K562 (cell line): ENCODE results near the gene SYT7. TPM values are rescaled to one million over a fixed set of nuclear protein-coding genes. Genes with fewer than 3 reads are reported as not detected.

ENCODE experiments used
- ATAC-seq: fragments of 200-7000 bp; cut with Tn5 transposase; 3 replicates; pipeline ENCODE4 v1.9.1; 2020; ENCODE audit warnings: moderate library complexity
- BruUV-seq: library from RNA; stranded (reverse); fragments of 400-500 nt; replicated peaks from 2 replicates; lab custom pipeline; 2021; lab: Mats Ljungman, UMichigan
- CTCF ChIA-PET: fragments of 300-600 bp; formaldehyde crosslinking; extraction: SDS; loops from one replicate; lab custom pipeline; 2021; ENCODE audit warnings: low intra/inter-chr PET ratio; lab: Yijun Ruan, JAX
- POLR2A ChIA-PET: fragments of 300-600, 350-650 bp; sonication (Branson Sonifier 250); formaldehyde crosslinking; extraction: SDS; loops from one replicate; lab custom pipeline; 2021; ENCODE audit warnings: antibody characterized with exemption, inconsistent platforms; lab: Yijun Ruan, JAX
- DNase-seq, 4 experiments: peaks; one replicate each; pipeline versions ENCODE4 v3.0.0 to v3.0.0-alpha.2; 2011 to 2018; ENCODE audit warnings: low spot score in 3 of 4, mixed read lengths in 3 of 4; ENCODE audit errors: extremely low read depth in 1 of 4
- FAIRE-seq: peaks from 2 replicates; lab custom pipeline; 2011; peaks lifted over from hg19 to GRCh38; lab: Jason Lieb, UNC
- H2AFZ ChIP-seq: 2 replicates; pipeline ENCODE4 v1.6.0; 2011; ENCODE audit warnings: low read depth, low read length, control low read depth, inconsistent platforms
- H3K27ac ChIP-seq: fragments of 200-600 bp; 3 replicates; pipeline ENCODE4 v1.8.0; 2011; ENCODE audit warnings: low read depth, mild to moderate bottlenecking, control low read depth, inconsistent platforms, low read length, moderate library complexity, mixed read lengths; ENCODE audit errors: extremely low read depth
- H3K27me3 ChIP-seq, 2 experiments: fragments of 300-600 bp in 1 of 2; 2 replicates in 1 of 2; 3 replicates in 1 of 2; pipeline versions ENCODE4 v1.6.0 to v1.8.0; 2011; ENCODE audit warnings: inconsistent platforms in 2 of 2, low read length in 2 of 2, mild to moderate bottlenecking in 1 of 2, mixed read lengths in 1 of 2, moderate library complexity in 1 of 2; ENCODE audit not compliant: control insufficient read depth in 2 of 2, insufficient read depth in 2 of 2
- H3K36me3 ChIP-seq: fragments of 300-600 bp; 3 replicates; pipeline ENCODE4 v1.8.0; 2011; ENCODE audit warnings: mild to moderate bottlenecking, low read length, inconsistent platforms; ENCODE audit not compliant: control insufficient read depth, insufficient read depth
- H3K4me1 ChIP-seq, 2 experiments: fragments of 200-600 bp in 1 of 2; replicated peaks in 1 of 2; 2 replicates in 1 of 2; 3 replicates in 1 of 2; pipeline versions ENCODE4 v1.5.1 to v1.8.0; 2011; ENCODE audit warnings: inconsistent platforms in 2 of 2, low read length in 2 of 2, mild to moderate bottlenecking in 1 of 2, mixed read lengths in 1 of 2, moderate library complexity in 1 of 2; ENCODE audit not compliant: control insufficient read depth in 2 of 2, insufficient read depth in 2 of 2
- H3K4me2 ChIP-seq: 2 replicates; pipeline ENCODE4 v1.6.1; 2011; ENCODE audit warnings: low read length, control low read depth, inconsistent platforms, mixed read lengths; ENCODE audit not compliant: insufficient read depth
- H3K4me3 ChIP-seq: fragments of 200-600 bp; sonication (generic), shearing (Covaris generic); 2 replicates; pipeline ENCODE4 v1.5.1; 2016; ENCODE audit warnings: control low read depth, inconsistent platforms
- H3K79me2 ChIP-seq: fragments of 200-600 bp; 3 replicates; pipeline ENCODE4 v1.8.0; 2011; ENCODE audit warnings: low read length, inconsistent platforms; ENCODE audit not compliant: control insufficient read depth, insufficient read depth
- H3K9ac ChIP-seq, 2 experiments: 2 replicates each; pipeline versions ENCODE4 v1.6.0 to v1.6.1; 2011; ENCODE audit warnings: low read depth in 2 of 2, low read length in 2 of 2, control low read depth in 1 of 2, inconsistent platforms in 1 of 2, mild to moderate bottlenecking in 1 of 2, mixed read lengths in 1 of 2; ENCODE audit not compliant: insufficient read depth in 1 of 2
- H3K9me1 ChIP-seq: one replicate; pipeline ENCODE4 v1.6.0; 2011; ENCODE audit warnings: inconsistent platforms, mild to moderate bottlenecking, low read length, moderate library complexity; ENCODE audit not compliant: control insufficient read depth, insufficient read depth
- H3K9me3 ChIP-seq: replicated peaks from 2 replicates; pipeline ENCODE4 v1.5.1; 2011; ENCODE audit warnings: low read depth, low read length, inconsistent platforms; ENCODE audit not compliant: control insufficient read depth, insufficient read depth
- H4K20me1 ChIP-seq: replicated peaks from 2 replicates; pipeline ENCODE4 v1.6.1; 2011; ENCODE audit warnings: low read length, inconsistent platforms, mixed read lengths; ENCODE audit not compliant: control insufficient read depth, insufficient read depth
- SFPQ ChIP-seq: fragments of 200-400 bp; formaldehyde crosslinking; IDR thresholded peaks from 2 replicates; pipeline ENCODE4 v1.6.1; 2017; ENCODE audit warnings: mild to moderate bottlenecking, low read depth, low read length, moderate library complexity
- WGBS: fragments of 100-300 bp; shearing (Covaris generic); methylation state at CpG from one replicate; pipeline ENCODE4 v1.1.6; 2016; ENCODE audit warnings: low coverage, mixed read lengths; ENCODE audit not compliant: insufficient coverage; ENCODE audit errors: missing lambda C conversion rate; 5-methylcytosine and 5-hydroxymethylcytosine counted together
- in situ Hi-C: fragments of 300-500 bp; cut with MboI; formaldehyde crosslinking; loops from 4 replicates; pipeline ENCODE4 v1.15.0; 2018; ENCODE audit warnings: inconsistent platforms, mixed read lengths
- intact Hi-C: fragments of 100-400 bp; cut with micrococcal nuclease; formaldehyde crosslinking; loops from 2 replicates; pipeline ENCODE4 v1.14.2; 2022
- polyA plus RNA-seq, 8 experiments: library from polyadenylated mRNA; depleted of rRNA in 4 of 8; stranded (reverse) in 5 of 8; unstranded in 3 of 8; fragments of >200 nt; fragmentation: Nextera tagmentation in 2 of 8; fragmentation: Illumina TruSeq in 1 of 8; extraction: Ambion mirVana in 2 of 8; extraction: Trizol in 1 of 8; gene quantifications; 2 replicates each; pipeline versions ENCODE4 v1.2.1 to v1.2.3, GENCODE V29; 2011 to 2014; ENCODE audit warnings: inconsistent platforms in 1 of 8, missing spikeins in 1 of 8
- total RNA-seq, 7 experiments: library from RNA; depleted of rRNA in 6 of 7; stranded (reverse); fragments of >200 nt in 6 of 7; fragmentation: Illumina TruSeq in 2 of 7; extraction: Trizol in 2 of 7; gene quantifications; 2 replicates each; pipeline versions ENCODE4 v1.2.1 to v1.2.3, GENCODE V29; 2011 to 2021; ENCODE audit warnings: low replicate concordance in 1 of 7
- TF ChIP-seq, protein P1 (sequence below), 2 experiments: fragments of 450-650 bp in 1 of 2; sonication (generic) in 1 of 2; formaldehyde crosslinking in 1 of 2; IDR thresholded peaks; 2 replicates each; pipeline versions ENCODE4 v1.7.1 to v1.9.0; 2016 to 2022; ENCODE audit warnings: inconsistent platforms in 1 of 2, mild to moderate bottlenecking in 1 of 2, missing genetic modification reagents in 1 of 2

Gene SYT7
- total and polyA plus RNA-seq, 9 of the 15 experiments (the other 6 are each of a cell fraction or from before 2014, with no cell fraction given) = 0.01 to 0.51 (median 0.16) TPM; not detected in 1

DNA sequence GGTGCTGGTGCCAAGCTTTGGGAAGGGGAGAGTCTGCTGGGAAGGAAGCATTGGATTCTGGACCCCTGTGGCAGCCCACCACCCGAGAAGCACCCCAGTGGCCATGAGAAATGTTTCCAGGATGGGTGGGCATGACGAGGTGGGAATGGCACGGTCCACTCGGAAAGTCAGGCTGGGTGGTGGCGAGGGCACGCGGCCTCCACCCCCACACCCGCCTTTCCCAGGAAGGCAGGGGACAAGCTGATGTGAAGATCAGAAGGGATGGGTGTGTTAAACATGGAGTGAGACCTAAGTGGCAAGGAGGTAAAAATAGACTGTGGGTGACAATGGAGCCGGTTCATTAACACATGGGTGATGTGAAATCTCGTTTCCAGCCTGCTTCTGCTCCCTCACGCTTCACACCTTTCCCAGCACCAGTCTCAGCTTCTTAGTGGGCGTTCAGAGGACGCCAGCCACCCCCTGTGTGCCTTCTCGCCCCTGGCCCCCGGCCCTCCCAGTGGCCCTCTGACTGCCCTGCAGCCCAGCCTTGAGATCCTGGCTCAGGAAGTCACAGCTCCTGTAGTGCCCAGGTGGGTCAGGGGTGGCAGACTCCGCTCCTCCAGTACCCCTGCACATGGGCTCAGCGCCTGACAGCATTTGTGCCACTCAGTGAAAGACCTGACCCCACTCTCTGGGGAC lies 44.7 kb downstream of the SYT7 start:
- DNase-seq = no peak
- H3K27ac ChIP-seq = no peak overlapping the region
- no peaks in the 10 kb centered on the region for H3K79me2 ChIP-seq
- no peak overlapping the region for H3K4me3 ChIP-seq
- CTCF ChIA-PET = no interaction called here
- no peaks in the 10 kb centered on the region; the same call in none of the 2 replicates for H4K20me1 ChIP-seq
- no peaks in the 10 kb centered on the region for H3K9me3 ChIP-seq
- no peaks in the 10 kb centered on the region for H3K9me1 ChIP-seq
- no peak for ATAC-seq
- no TSS peak for BruUV-seq
- peaks cover 4 to 39% of the 10 kb centered on the region in 2 experiments; a peak in 3 of 5 replicates for H3K27me3 ChIP-seq
- in situ Hi-C loops = no loop called here
- peaks cover 8 to 30% of the 10 kb centered on the region in 2 experiments for H3K4me1 ChIP-seq
- no peaks in the 10 kb centered on the region for H3K36me3 ChIP-seq
- no peak overlapping the region for H2AFZ ChIP-seq
- 2% methylated on average over 13 of the region's 17 CpGs for WGBS
- 0 out of 4 replicates have a peak overlapping the region, but pooled peaks of 1 of the 2 experiments have one; percentile 20 for H3K9ac ChIP-seq
- intact Hi-C loops = no loop called here
- POLR2A ChIA-PET = no interaction called here
- FAIRE-seq = no peak
- TF ChIP-seq, protein P1, sequence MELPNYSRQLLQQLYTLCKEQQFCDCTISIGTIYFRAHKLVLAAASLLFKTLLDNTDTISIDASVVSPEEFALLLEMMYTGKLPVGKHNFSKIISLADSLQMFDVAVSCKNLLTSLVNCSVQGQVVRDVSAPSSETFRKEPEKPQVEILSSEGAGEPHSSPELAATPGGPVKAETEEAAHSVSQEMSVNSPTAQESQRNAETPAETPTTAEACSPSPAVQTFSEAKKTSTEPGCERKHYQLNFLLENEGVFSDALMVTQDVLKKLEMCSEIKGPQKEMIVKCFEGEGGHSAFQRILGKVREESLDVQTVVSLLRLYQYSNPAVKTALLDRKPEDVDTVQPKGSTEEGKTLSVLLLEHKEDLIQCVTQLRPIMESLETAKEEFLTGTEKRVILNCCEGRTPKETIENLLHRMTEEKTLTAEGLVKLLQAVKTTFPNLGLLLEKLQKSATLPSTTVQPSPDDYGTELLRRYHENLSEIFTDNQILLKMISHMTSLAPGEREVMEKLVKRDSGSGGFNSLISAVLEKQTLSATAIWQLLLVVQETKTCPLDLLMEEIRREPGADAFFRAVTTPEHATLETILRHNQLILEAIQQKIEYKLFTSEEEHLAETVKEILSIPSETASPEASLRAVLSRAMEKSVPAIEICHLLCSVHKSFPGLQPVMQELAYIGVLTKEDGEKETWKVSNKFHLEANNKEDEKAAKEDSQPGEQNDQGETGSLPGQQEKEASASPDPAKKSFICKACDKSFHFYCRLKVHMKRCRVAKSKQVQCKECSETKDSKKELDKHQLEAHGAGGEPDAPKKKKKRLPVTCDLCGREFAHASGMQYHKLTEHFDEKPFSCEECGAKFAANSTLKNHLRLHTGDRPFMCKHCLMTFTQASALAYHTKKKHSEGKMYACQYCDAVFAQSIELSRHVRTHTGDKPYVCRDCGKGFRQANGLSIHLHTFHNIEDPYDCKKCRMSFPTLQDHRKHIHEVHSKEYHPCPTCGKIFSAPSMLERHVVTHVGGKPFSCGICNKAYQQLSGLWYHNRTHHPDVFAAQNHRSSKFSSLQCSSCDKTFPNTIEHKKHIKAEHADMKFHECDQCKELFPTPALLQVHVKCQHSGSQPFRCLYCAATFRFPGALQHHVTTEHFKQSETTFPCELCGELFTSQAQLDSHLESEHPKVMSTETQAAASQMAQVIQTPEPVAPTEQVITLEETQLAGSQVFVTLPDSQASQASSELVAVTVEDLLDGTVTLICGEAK (IDR thresholded peaks at IDR 0.05) = no peak
- TF ChIP-seq, protein P1 (CRISPR knock-in tag; IDR thresholded peaks at IDR 0.05) = no peak
- no peak for TF ChIP-seq SFPQ
- no peak overlapping the region for H3K4me2 ChIP-seq
